ENCODE data around the gene EHMT1. TPM values are rescaled to one million over a fixed set of nuclear protein-coding genes. Genes with fewer than 3 reads are reported as not detected.

Gene EHMT1
- total and polyA plus RNA-seq, 9 of the 15 experiments (the other 6 are each of a cell fraction or from before 2014, with no cell fraction given): 2.2 to 76.0 (median 36.4) TPM

DNA sequence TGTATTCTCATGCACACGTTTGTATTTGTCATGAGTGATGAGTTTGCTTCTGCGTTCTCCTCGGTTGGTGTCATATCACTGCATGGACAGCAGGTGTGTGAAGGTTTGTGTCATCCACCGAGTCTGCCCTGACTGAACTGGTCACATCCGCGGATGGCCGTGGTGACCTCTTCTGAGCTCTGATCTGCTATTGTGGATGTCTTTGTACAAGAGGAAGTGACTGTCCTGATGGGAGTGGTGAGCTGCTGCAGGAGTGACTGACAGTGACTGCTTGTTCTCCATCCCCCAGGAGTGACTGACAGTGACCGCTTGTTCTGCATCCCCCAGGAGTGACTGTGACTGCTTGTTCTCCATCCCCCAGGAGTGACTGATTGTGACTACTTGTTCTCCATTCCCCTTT lies 69.9 kb downstream of the EHMT1 start:
- H3K9ac ChIP-seq (ENCODE audit: insufficient read depth in 1 of 2, low read depth in 2 of 2, low read length in 2 of 2): no peak overlapping the region
- in situ Hi-C loops (cut with MboI) (no loop called here), intact Hi-C loops (cut with micrococcal nuclease) (no loop called here)
- ATAC-seq: peak; percentile 75
- peak in 1 of 4 experiments; percentile 45 for DNase-seq (ENCODE audit: extremely low read depth in 1 of 4, low spot score in 3 of 4)
- no TSS peak for BruUV-seq (replicated peaks)
- no peaks in the 10 kb centered on the region for H3K9me3 ChIP-seq (replicated peaks; ENCODE audit: control insufficient read depth, insufficient read depth, low read depth, low read length)
- no peaks in the 10 kb centered on the region for H3K27me3 ChIP-seq (ENCODE audit: control insufficient read depth in 2 of 2, insufficient read depth in 2 of 2, low read length in 2 of 2)
- POLR2A ChIA-PET: interaction anchor here (1.0 kb wide), 1 partner anchor 12 kb away, joined by 3 read pairs; no protein-coding TSS in a partner anchor
- H3K9me1 ChIP-seq (ENCODE audit: control insufficient read depth, insufficient read depth, low read length): peaks cover 3% of the 10 kb centered on the region
- FAIRE-seq: peak; percentile 82
- CTCF ChIA-PET (ENCODE audit: low intra/inter-chr PET ratio): no interaction called here
- H3K27ac ChIP-seq (ENCODE audit: extremely low read depth, low read depth, low read length): no peak overlapping the region
- no peaks in the 10 kb centered on the region for H3K36me3 ChIP-seq (ENCODE audit: control insufficient read depth, insufficient read depth, low read length)
- no peak overlapping the region for H3K4me2 ChIP-seq (ENCODE audit: insufficient read depth, low read length)
- 0 out of 4 replicates have a peak, but pooled peaks of 1 of the 2 experiments have one; percentile 17 for TF ChIP-seq KDM1A (IDR thresholded peaks at IDR 0.05)
- 0 out of 2 replicates have a peak, but pooled peaks have one; percentile 15 for TF ChIP-seq REST (IDR thresholded peaks at IDR 0.05; ENCODE audit: borderline replicate concordance)
- no peak for TF ChIP-seq REST (CRISPR knock-in tag; IDR thresholded peaks at IDR 0.05; ENCODE audit: low read depth)
- TF ChIP-seq RCOR1 (IDR thresholded peaks at IDR 0.05; ENCODE audit: borderline replicate concordance in 1 of 2, low read depth in 2 of 2, low read length in 2 of 2): 0 out of 4 replicates have a peak, but pooled peaks of 1 of the 2 experiments have one; percentile 30
- TF ChIP-seq, protein P1, sequence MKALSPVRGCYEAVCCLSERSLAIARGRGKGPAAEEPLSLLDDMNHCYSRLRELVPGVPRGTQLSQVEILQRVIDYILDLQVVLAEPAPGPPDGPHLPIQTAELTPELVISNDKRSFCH (CRISPR knock-in tag; IDR thresholded peaks at IDR 0.05): no peak
- TF ChIP-seq, protein P1 (tag; IDR thresholded peaks at IDR 0.05): no peak
- TF ChIP-seq CTBP1 (IDR thresholded peaks at IDR 0.05; ENCODE audit: borderline replicate concordance): peak; percentile 19; the same call in 1 of the 2 replicates
- TF ChIP-seq, protein P2, sequence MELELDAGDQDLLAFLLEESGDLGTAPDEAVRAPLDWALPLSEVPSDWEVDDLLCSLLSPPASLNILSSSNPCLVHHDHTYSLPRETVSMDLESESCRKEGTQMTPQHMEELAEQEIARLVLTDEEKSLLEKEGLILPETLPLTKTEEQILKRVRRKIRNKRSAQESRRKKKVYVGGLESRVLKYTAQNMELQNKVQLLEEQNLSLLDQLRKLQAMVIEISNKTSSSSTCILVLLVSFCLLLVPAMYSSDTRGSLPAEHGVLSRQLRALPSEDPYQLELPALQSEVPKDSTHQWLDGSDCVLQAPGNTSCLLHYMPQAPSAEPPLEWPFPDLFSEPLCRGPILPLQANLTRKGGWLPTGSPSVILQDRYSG (tag; conservative IDR thresholded peaks at IDR 0.05; ENCODE audit: low read depth): no peak
- TF ChIP-seq SPI1 (IDR thresholded peaks at IDR 0.05; ENCODE audit: borderline replicate concordance, low read depth, low read length): peak; percentile 76
- TF ChIP-seq CBX8 (IDR thresholded peaks at IDR 0.05; ENCODE audit: borderline replicate concordance, extremely low read depth, low read depth, low read length, poor library complexity, severe bottlenecking): no peak
- no peak for TF ChIP-seq E2F3 (CRISPR knock-in tag; IDR thresholded peaks at IDR 0.05)
- TF ChIP-seq, protein P3, sequence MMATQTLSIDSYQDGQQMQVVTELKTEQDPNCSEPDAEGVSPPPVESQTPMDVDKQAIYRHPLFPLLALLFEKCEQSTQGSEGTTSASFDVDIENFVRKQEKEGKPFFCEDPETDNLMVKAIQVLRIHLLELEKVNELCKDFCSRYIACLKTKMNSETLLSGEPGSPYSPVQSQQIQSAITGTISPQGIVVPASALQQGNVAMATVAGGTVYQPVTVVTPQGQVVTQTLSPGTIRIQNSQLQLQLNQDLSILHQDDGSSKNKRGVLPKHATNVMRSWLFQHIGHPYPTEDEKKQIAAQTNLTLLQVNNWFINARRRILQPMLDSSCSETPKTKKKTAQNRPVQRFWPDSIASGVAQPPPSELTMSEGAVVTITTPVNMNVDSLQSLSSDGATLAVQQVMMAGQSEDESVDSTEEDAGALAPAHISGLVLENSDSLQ (IDR thresholded peaks at IDR 0.05): peak; percentile 86
- H4K20me1 ChIP-seq (replicated peaks; ENCODE audit: control insufficient read depth, insufficient read depth, low read length): 0 out of 2 replicates have a peak, but pooled peaks cover 7% of the 10 kb centered on the region
- no peak overlapping the region for H2AFZ ChIP-seq (ENCODE audit: low read depth, low read length)
- WGBS (ENCODE audit: insufficient coverage, low coverage, missing lambda C conversion rate): 36% methylated on average over 8 of the region's 8 CpGs
- H3K4me3 ChIP-seq: no peak overlapping the region
- H3K4me1 ChIP-seq (replicated peaks in 1 of 2; ENCODE audit: control insufficient read depth in 2 of 2, insufficient read depth in 2 of 2, low read length in 2 of 2): peaks cover 9 to 15% of the 10 kb centered on the region in 2 experiments; a peak in 4 of 5 replicates
- H3K79me2 ChIP-seq (ENCODE audit: control insufficient read depth, insufficient read depth, low read length): peaks cover 90% of the 10 kb centered on the region
